NCI-H446 treated with DMSO at 0.1 percent for 48 hours (cell line): ENCODE results near the gene CEACAM1.
"Not testable (repeated sequence)": the region's sequence is repeated elsewhere in the genome, so short reads cannot be mapped to it uniquely, and the experiment has no call there.

Experiments used
- DNase-seq: peaks from one replicate; lab custom pipeline; 2025; lab: John Stamatoyannopoulos, UW

The CEACAM1 gene

DNA sequence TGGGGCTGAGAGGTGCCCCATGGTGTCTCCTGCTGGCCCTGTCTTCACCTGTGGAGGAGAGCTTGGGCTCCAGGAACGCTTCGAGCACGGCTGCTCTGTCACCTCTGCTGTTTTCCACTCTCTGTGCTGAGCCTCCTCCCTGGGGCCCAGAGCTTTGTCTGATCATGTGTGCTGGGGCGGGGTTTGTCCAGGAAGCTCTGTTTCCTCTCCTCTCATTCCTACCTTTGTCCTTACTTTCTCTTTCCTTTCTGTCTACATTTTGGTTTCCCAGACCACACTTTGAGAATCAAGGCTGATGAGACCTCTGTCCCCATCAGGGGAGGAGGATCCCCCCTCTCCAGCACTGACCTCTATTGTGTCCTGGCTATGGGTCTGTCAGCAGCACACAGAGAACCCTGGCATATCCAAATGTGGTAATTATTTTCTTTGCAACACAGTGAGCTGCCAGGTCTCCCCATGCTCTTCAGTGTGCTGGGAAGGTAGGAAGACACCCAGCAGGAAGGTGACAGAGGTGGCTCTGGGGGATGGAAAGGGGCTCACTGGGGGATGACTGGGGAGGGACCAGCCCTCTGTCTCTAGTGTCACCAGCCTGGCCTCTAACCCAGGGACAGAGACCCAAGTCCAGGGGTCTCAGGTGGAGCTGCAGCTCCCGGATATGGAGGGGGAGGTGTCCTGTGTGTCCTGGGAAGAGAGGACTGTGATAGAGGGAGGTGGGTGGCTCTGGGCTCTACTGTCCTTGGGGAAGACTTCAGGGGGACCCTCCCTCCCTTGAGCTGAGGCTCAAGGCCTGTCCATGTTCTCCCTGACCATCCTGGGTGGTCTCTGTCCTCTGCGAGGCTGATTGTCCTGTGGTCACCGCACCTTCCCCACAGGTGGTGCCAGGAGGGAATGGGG is at the start of gene CEACAM1:
Gene CEACAM1 (minus strand): TSS at position 128 of the 894 bp plus-strand sequence. CDS start 107 bp downstream, at position 21.
- DNase-seq = no peak

DNA sequence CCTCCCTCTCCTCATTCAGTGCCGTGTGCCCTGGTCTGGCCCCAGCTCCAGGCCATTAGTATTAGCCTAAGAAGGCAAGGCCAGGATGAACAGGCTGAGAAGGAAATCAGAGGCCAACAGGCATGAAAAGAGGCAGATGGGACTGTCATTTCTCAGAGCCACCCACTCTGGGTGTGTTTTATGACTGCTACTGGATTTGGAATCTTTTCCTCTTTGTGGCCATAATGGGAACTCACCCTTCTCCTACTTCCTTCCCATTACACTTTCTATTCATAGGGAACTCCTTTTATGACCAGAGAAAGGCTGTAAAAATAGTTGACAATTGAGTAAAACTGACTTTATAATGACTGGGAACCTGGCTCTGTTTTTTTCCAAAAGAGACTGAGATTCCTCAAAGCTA is 48.7 kb upstream of the CEACAM1 start:
- DNase-seq = no peak

DNA sequence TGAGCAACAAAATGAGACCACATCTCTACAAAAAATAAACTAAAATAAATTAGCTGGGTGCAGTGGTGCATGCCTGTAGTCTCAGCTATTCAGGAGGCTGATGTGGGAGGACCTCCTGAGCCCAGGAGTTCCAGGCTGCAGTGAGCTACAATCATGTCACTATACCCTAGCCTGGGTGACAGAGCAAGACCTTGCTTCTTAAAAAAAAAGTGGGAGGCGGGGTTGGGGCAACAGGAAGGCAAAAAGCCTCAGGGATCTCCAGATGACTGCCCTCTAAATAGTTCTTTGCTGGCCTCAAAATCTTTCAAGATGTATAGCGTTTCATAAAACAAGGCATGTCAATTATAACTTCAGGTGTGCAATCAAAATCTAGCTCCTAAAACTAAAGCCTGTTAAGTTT is 48.0 kb upstream of the CEACAM1 start:
- DNase-seq = no peak

DNA sequence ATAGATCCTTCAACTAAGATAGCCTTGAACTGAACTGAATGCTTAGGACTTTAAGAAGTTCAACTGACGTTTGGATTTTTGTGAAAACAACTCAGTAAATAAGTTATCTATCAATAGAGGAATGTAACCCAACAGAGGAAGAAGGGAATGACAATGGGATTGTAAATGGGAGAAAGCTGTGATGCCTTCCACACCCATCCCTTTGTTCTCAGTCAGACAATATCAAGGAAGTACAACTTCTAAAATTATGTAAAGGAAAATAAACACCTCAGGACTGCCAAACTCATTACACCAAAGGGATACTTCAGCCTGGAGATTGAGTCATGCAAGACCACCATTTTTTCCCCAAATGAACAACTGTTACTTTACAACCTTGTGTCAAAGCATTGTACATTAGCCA is 45.4 kb upstream of the CEACAM1 start:
- DNase-seq = no peak

DNA sequence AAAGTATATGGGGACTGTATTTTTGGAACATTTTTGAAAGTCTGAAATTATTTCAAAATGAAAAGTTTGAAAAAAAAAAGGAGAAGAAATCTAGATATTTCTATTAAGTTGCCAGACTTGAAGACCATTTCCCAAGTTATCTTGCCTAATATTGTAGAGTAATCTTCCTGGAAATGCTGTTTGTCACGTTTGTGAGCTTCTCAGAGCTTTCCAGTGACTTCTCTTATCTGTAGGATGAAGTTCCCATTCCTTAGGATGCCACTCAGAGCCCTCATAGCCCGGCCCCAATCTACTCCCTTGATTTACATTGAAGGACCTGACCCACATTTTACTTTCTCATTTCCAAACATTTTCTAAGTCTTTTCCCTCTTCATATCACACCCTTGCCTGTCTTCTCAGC is 42.8 kb upstream of the CEACAM1 start:
- DNase-seq = no peak

DNA sequence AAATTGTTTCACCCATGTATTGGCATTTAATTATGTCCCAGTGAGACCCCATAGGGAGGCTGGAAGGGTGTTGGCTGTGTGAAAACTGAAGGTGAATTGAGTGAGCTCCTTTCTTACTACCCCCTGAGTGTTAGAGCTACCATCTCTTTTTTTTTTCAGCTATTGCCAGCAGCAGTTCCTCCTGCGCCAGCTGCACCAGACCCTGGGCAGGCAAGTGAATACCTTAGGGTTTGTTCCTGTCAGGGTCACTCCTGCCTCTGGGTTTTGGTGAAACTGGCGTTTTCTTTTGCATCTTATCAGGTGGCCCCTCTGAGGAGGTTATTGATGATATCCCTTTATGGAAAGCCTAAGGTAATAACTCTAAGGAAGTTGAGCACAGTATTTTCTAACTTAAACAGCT is 40.9 kb upstream of the CEACAM1 start:
- DNase-seq = no peak

DNA sequence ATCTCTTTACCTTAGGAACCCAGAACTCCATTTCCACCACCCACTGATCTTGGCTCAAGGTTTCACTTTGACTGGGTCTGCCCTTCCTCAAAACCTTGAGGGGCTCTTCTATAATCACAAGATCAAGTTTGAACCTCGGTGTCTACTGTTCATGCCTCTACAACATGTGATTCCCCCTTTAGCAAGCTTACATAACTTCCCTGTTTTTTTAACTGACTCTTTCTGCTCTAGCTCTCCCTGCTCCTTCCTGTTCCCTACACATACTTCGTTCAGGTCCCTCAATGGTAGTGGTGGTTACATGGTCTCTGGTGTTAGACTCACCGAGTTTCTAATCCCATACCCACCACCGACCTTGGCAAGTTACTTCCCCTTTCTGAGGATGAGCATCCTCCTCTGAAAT is 39.7 kb upstream of the CEACAM1 start:
- DNase-seq = no peak

DNA sequence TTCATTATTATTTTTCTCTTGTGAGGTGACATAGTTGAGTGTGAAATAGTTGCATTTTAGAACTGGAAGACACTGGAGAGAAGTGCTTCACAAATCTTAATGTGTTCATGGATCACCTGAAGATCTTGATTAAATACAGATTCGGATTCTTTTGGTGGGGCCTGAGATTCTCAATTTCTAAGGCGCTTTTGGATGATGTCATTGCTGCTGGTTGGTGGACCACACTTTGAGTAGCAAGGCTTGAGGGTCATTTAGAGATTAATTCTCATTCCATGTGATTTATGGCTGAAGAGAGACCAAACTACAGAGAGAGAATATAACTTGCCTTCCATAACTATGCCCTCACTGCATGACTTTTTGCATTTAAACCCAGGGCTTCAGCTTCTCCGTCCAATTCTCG is 39.3 kb upstream of the CEACAM1 start:
- DNase-seq = no peak

DNA sequence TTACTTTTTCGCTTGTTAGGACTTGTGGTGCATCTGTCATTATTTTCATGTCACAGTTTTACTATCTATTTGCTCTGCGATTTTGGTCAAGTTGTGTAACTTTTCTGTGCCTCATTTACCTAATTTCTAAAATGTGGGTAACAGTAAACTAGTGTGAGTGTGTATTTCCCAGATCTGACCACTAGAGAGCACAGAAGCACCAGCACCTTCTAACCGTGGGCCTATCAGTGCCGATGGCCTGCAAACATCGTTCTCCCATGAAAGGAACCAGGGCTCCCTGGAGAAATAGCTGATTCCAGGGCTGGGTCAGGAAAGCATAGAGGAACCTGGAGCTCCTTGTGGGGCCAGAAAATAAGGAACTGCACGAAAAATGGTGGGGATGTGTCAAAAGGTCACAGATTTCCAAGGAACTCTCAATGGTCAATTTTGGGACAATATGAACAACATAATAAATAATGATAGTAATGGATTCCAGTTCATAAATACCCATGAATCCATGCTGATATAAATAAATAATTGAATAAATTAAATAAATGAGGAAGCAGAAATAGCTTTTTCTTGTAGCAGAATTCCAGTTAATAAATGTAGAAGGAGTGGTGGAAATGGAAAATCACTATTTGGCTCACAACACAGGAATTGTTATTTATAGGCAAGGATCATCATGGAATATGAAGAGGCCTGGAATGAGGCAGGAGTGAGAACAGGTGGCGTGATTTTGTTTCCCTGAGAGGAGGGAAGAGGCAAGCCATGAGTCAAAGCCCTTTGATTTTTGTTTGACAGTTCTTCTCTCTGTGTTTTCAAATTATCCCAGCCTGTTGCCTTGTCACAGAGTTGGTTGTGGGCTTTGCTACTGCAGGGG is 35.3 kb upstream of the CEACAM1 start:
- no peak for DNase-seq

DNA sequence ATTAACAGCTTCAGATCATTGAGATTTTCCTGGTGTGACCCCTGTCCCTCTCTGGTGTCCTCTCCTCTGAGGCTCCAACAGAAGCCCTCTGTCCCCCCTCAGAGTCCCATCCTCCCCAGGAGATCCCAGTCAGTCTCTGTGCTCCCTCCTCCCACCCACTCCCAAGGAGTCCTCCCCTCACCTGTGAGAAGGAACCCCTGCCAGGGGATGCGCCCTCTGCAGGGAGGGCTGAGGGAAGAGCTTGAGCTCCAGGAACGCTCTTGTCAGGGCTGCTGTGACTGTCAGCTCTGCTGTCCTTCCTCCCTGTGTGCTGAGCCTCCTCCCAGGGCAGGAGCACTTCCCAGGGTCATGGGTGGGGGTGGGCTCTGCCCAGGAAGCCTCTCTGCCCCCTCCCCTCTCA is 33.2 kb upstream of the CEACAM1 start:
- no peak for DNase-seq

DNA sequence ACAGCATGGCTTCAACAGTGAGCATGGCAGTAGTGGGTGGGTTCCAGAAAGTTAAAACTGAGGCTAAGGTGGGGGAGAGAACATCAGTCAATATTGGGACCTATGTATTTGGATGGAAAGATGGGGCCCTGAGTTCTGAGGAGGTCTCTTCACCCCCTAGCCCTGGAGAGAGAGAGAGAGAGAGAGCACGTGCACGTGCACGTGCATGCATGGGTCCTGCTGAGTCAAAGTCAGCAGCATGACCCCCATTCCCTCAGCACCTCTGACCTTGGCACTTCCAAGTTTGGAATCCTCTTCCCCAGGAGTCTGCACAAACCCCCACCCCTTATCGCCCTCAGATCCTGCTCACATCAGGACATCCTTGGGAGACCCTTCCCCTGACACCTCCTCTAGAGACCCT is 32.5 kb upstream of the CEACAM1 start:
- no peak for DNase-seq

DNA sequence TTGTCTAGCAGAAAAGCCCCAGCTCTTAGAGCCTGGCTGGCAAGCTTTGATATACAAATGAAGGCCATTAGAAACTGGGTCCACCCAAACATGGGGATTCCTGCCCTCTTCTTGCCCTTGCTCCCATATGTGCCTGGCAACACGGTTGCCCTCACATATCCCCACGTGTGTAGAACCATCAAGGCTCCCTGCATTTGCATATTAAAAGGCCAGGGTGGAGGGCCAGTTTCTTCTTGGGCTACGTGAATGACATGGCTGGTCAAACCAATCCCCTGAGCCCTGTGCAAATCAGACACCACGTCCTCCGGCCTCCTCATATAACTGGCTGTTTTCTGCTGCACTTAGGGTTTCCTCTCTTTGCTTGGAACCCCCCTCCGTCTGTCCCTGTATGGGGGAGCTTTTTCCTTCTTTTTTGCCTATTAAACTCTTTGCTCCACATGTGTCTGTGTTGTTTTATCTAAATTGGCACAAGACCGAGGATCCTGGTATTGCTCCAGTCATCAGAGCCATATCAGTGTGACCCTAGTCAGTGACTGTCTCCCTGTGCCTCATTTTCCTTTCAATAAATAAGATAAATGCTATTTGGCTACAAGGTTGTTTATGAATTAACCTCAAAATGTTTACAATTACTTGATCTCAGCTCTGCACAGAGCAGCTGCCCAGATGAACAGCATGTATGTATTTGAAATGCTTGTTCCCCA is 30.3 kb upstream of the CEACAM1 start:
- DNase-seq = no peak

DNA sequence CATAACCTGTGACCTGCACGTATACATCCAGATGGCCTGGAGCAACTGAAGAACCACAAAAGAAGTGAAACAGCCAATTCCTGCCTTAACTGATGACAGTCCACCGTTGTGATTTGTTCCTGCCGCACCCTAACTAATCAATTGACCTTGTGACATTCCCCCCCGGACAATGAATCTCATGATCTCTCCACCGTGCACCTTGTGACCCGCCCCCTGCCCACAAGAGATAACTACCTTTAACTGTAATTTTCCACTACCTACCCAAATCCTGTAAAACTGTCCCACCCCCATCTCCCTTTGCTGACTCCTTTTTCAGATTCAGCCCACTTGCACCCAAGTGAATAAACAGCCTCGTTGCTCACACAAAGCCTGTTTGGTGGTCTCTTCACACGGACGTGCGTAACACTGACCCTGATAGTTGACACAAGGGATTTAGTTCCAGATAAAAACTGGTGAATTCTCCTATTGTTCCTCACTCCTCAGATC is 29.1 kb upstream of the CEACAM1 start:
- not testable (repeated sequence) for DNase-seq

DNA sequence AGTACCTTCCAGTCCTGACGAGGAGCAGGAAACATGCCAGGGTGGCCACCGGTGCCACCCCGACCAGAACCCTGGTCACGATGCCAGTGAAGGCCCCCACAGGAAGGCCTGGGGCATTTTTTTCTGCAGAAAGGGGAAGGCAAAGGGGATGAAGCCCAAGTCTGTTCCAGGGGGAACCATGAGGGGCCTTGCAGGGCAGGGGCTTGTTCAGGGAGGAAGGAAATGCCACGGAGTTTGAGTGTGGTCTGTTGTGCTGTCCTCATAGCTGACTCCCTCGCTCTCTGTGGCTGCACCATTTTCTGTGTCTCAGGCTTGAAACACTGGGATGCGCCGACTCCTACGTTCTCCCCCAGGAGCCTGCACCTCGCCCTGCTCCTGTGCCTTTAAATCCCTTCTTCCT is 27.5 kb upstream of the CEACAM1 start:
- no peak for DNase-seq

DNA sequence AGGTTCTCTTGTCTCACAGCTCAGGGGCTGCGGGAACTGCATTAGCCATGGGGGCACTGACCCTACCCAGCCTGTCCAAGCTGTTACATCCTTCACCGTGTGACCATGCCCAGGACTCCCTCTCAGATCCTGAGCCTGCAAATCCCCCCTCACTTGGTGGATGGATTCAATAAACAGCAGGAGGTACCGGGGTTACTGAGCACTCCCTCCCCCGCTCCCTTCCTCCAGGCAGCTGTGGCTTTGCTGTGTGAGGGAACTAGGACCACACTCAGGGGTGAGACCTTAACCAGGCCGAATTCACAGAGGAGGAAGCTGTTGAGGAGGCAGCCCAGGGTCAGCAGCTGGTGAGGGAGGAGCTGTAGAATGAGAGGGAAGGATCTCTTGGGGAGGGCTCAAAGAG is 27.0 kb upstream of the CEACAM1 start:
- DNase-seq = no peak

DNA sequence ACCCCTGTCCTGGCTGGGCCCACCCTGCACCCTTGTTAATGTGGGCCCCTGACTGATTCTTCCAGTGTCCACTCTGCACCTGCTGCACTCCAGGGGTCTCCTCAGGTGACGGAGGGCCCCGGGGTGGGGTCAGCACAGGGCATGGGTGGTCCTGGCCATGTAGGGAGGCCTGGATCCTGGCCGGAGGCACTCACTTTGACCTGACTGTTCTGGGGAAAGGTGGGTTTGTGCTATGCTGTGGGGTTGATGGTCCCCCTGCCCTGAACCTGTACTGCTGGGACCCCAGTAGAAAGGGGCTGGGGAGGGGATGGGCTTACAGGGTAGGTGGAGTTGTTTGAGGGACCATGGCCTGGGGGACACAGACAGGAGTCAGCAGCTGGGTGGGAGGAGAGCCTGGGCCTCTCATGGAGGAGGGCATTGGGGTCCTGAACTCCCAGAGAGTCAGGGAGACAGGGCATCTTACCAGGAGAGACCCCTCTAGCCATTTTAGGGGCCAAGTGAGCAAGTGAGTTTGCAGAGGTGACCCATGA is 25.8 kb upstream of the CEACAM1 start:
- DNase-seq = no peak

DNA sequence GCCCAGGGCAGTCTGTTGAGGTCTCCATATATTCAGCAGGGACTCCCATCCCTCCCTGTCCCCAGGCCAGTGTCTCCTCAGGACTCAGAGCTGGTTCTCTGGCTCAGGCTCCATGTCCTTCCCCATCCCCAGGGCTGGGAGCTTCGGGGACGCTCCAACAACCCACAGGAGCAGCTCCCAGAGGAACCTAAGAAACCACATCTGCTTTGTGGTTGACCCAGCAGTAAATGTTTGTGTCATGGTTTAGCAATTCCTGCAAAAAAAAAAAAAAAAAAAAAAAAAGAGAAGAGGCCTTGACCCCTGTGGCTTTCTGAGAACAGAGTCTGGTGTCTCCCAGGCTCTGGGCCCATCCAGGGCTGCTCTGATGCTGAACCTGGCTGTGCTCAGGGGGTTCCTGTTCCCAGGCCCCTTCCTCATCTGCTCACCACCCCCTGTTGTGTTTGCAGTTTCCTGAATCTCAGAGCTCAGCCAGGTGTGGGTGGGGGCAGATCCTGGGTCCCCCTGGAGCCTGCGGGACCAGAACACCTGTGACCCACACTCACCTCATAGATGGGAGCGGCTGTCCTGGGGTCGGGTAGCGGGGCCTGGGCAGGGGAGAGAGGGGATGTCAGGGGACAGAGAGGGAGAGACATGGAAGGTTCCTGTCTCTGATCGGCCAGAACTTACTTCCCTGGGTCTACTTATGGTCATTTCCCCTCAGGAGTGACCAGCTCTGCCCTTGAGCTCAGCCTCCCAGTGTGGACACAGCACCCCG is 25.2 kb upstream of the CEACAM1 start:
- DNase-seq = no peak

DNA sequence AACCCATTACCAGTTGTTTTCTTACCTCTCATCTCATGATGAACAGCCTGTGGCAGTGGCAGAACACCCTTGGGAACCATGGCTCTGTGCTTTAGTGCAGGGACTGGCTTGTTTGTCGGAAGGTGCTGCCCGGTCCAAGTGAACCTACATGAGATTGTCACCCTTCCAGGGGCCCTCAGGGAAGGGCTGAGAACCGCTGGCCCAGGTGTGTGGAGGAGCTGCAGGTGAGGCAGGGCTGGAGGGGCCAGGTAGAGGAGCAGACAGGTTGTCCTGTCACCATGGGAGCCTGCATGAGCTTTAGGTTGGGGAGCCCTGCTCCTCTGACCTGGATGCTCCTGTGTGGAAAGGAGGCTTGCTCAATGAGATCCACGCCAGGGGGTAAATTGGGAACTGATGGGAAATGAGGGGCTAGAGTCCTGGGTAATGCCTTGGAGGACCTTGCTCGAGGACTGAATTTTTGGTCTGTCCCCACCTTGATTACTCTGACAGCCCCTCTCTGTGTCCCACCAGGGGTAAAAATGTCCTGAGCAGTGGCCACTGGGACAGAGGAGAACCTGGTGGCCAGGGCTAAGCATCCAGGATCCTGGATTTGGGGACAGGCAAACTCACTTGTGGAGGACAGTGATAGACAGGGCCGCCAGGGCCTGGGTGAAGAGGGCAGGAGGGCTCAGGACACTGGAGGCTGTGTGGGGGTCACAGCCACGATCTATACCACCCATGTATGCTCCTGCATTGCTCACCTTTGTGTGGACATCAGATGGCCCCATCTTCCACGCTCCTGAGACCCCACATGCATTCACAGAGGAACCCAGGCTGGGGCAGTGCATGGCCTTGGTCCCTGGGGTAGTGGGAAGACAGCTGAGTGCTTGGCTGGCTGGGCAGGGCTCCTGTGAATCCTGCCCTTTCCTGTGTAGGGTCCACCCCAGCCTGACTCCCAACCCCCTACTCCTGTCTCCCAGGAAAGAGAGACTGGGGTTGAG is 24.1 kb upstream of the CEACAM1 start:
- DNase-seq = no peak

DNA sequence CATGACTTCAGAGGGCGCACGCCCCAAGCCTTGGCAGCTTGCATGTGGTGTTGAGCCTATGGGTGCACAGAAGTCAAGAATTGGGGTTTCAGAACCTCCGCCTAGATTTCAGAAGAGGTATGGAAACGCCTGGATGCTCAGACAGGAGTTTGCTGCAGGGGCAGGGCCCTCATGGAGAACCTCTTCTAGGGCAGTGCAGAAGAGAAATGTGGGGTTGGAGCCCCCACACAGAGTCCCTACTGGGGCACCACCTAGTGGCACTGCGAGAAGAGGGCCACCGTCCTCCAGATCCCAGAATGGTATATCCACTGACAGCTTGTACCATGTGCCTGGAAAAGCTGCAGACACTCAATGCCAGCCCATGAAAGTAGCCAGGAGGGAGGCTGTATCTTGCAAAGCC is 22.2 kb upstream of the CEACAM1 start:
- not testable (repeated sequence) for DNase-seq

DNA sequence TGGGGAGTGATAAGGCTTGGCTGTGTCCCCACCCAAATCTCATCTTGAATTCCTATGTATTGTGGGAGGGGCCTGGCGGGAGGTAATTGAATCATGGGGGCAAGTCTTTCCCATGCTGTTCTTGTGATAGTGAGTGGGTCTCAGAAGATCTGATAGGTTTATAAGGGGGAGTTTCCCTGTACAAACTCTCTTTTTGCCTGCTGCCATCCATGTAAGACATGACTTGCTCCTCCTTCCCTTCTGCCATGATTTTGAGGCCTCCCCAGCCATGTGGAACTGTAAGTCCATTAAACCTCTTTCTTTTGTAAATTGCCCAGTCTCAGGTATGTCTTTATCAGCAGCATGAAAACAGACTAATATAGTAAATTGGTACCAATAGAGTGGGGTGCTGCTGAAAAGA is 20.8 kb upstream of the CEACAM1 start:
- not testable (repeated sequence) for DNase-seq
